HCT116 (cell line): ENCODE measurements around the gene PHPT1. TPM values are rescaled to one million over a fixed set of nuclear protein-coding genes. Genes with fewer than 3 reads are reported as not detected.
"Not testable (repeated sequence)": the region's sequence is repeated elsewhere in the genome, so short reads cannot be mapped to it uniquely, and the experiment has no call there.

Experiments
- ATAC-seq: fragments of 200-7000 bp; cut with Tn5 transposase; 2 replicates; pipeline ENCODE4 v1.9.1; 2020; ENCODE audit warnings: mild to moderate bottlenecking, moderate library complexity
- BruUV-seq: library from RNA; stranded (reverse); fragments of 400-500 nt; replicated peaks from 2 replicates; lab custom pipeline; 2021; lab: Mats Ljungman, UMichigan
- CTCF ChIA-PET: fragments of 300-600 bp; sonication (Branson Sonifier 250); formaldehyde crosslinking; loops from one replicate; lab custom pipeline; 2021; ENCODE audit warnings: antibody characterized with exemption; lab: Charles Lee
- POLR2A ChIA-PET: fragments of 300-600, 350-600 bp; sonication (Branson Sonifier 250); formaldehyde crosslinking; loops from one replicate; lab custom pipeline; 2021; ENCODE audit warnings: antibody characterized with exemption; lab: Charles Lee
- RAD21 ChIA-PET, 2 experiments: fragments of 300-600 bp; sonication (Branson Sonifier 250); formaldehyde crosslinking; loops; one replicate each; lab custom pipeline; 2023; ENCODE audit warnings: low total read pairs in 2 of 2; ENCODE audit not compliant: uncharacterized antibody in 2 of 2, unreplicated experiment in 2 of 2, low non-redundant PET in 1 of 2; lab: Charles Lee
- DNase-seq: peaks from one replicate; pipeline ENCODE4 v3.0.0-alpha.2; 2010; ENCODE audit warnings: low read depth, low spot score
- H2AFZ ChIP-seq: fragments of 200-600 bp; shearing (Covaris generic), sonication (generic); 2 replicates; pipeline ENCODE4 v1.6.1; 2017; ENCODE audit warnings: low read depth, mixed run types, mixed read lengths, antibody characterized with exemption, low read length; ENCODE audit not compliant: poor library complexity, severe bottlenecking
- H3K27ac ChIP-seq: 2 replicates; pipeline ENCODE4 v1.5.1; 2012; ENCODE audit warnings: low read depth, low read length
- H3K27me3 ChIP-seq: fragments of 200-600 bp; sonication (generic); 2 replicates; pipeline ENCODE4 v1.6.1; 2016; ENCODE audit warnings: mixed run types, low read length, mixed read lengths; ENCODE audit not compliant: insufficient read depth
- H3K36me3 ChIP-seq, 2 experiments: fragments of 200-500 bp in 1 of 2; fragments of 200-600 bp in 1 of 2; sonication (Bioruptor generic) in 1 of 2; sonication (generic) in 1 of 2; 2 replicates each; pipeline versions ENCODE4 v1.5.1 to v1.6.1; 2014 to 2016; ENCODE audit warnings: low read length in 2 of 2, inconsistent platforms in 1 of 2, mixed read lengths in 1 of 2, mixed run types in 1 of 2; ENCODE audit not compliant: insufficient read depth in 2 of 2, control insufficient read depth in 1 of 2
- H3K4me1 ChIP-seq, 2 experiments: fragments of 200-600 bp in 1 of 2; sonication (generic) in 1 of 2; 2 replicates each; pipeline versions ENCODE4 v1.5.1 to v1.6.1; 2012 to 2017; ENCODE audit warnings: low read length in 2 of 2, inconsistent platforms in 1 of 2, mild to moderate bottlenecking in 1 of 2, mixed read lengths in 1 of 2, mixed run types in 1 of 2, moderate library complexity in 1 of 2; ENCODE audit not compliant: insufficient read depth in 2 of 2, control insufficient read depth in 1 of 2
- H3K4me2 ChIP-seq: fragments of 200-600 bp; sonication (generic); 2 replicates; pipeline ENCODE4 v1.6.1; 2017; ENCODE audit warnings: mixed run types, low read length, mixed read lengths
- H3K4me3 ChIP-seq, 2 experiments: fragments of 200-600 bp in 1 of 2; sonication (generic) in 1 of 2; replicated peaks in 1 of 2; 2 replicates each; pipeline ENCODE4 v1.5.1; 2011 to 2016; ENCODE audit warnings: low read length in 2 of 2, control low read depth in 1 of 2, low read depth in 1 of 2, mild to moderate bottlenecking in 1 of 2, mixed read lengths in 1 of 2, mixed run types in 1 of 2
- H3K79me2 ChIP-seq: fragments of 200-600 bp; sonication (generic); 2 replicates; pipeline ENCODE4 v1.6.1; 2017; ENCODE audit warnings: mild to moderate bottlenecking, mixed run types, low read length, moderate library complexity, mixed read lengths; ENCODE audit not compliant: insufficient read depth
- H3K9ac ChIP-seq: fragments of 200-600 bp; sonication (generic); 2 replicates; pipeline ENCODE4 v1.6.1; 2016; ENCODE audit warnings: low read length, mixed read lengths
- H3K9me2 ChIP-seq: fragments of 200-600 bp; sonication (generic), shearing (Covaris generic); 2 replicates; pipeline ENCODE4 v1.6.1; 2017; ENCODE audit warnings: mixed run types, mild to moderate bottlenecking, moderate library complexity; ENCODE audit not compliant: insufficient read depth
- H3K9me3 ChIP-seq, 2 experiments: fragments of 200-500 bp in 1 of 2; fragments of 200-600 bp in 1 of 2; sonication (Bioruptor generic) in 1 of 2; sonication (generic) in 1 of 2; 2 replicates each; pipeline ENCODE4 v1.6.1; 2014 to 2017; ENCODE audit warnings: low read length in 2 of 2, mixed read lengths in 2 of 2, inconsistent platforms in 1 of 2, low read depth in 1 of 2, mild to moderate bottlenecking in 1 of 2, mixed run types in 1 of 2, moderate library complexity in 1 of 2; ENCODE audit not compliant: control insufficient read depth in 1 of 2, insufficient read depth in 1 of 2
- H4K20me1 ChIP-seq: fragments of 200-600 bp; sonication (generic), shearing (Covaris generic); 2 replicates; pipeline ENCODE4 v1.6.1; 2017; ENCODE audit warnings: mixed run types, mild to moderate bottlenecking, moderate library complexity; ENCODE audit not compliant: insufficient read depth
- POLR2AphosphoS5 ChIP-seq: IDR thresholded peaks from 2 replicates; pipeline ENCODE4 v1.6.1; 2011; ENCODE audit warnings: mild to moderate bottlenecking, low read depth, low read length, moderate library complexity
- RAD21 ChIP-seq: IDR thresholded peaks from 2 replicates; pipeline ENCODE4 v1.6.1; 2012; ENCODE audit warnings: low read depth, mild to moderate bottlenecking
- YY1 ChIP-seq: IDR thresholded peaks from 2 replicates; pipeline ENCODE4 v1.6.1; 2011; ENCODE audit warnings: low read length, low read depth, moderate library complexity, mild to moderate bottlenecking; ENCODE audit not compliant: insufficient replicate concordance; ENCODE audit errors: extremely low read depth
- intact Hi-C: fragments of 100-400 bp; cut with micrococcal nuclease; formaldehyde crosslinking; loops from 2 replicates; pipeline ENCODE4 v1.10.0; 2022
- total RNA-seq: library from RNA; stranded (reverse); gene quantifications from one replicate; pipeline ENCODE4 v1.2.1, GENCODE V29; 2021; ENCODE audit not compliant: unreplicated experiment

The PHPT1 gene
- total RNA-seq, 1 experiment from 2014 or later, result 148 TPM

DNA sequence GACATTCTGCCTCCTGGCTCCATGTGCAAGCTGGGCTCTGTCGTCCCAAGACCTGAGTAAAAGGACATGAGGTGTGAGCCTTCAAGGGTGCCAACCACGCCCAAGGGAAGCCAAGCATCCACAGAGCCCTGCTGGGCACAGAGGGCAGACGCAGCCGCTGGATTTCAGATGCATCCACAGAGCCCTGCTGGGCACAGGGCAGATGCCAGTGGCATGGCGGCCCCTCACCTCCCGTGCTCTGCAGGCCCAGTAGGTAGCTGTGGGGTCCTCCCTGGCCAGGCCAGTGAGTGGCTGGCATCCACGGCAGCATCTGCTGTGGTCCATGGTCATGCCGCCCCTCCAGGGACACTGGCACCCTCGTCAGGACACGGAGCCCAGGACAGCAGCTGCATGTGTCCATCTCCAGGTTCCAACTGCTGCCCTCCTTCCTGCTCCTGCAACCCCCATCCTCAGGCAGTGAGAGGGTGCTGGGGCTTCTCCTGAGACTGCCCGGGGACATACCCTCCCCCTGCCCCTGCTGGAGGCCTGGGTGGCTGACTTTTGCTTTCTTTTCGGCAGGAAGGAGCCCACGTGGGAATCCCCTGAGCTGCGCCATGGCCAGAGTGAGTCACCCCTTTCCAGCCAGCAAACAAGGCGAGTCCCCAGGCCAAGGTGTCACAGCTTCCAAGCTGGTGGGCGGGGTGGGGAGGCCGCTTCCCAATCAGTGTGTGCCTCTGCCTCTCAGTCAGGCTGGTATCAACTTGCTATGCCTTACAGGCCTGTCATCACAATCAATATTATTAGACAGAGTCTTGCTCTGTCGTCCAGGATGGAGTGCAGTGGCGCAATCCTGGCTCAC lies 33.1 kb downstream of the PHPT1 start:
- TF ChIP-seq YY1 (peak; percentile 64), RAD21 (no peak), POLR2AphosphoS5 (peak; percentile 44; the same call in 1 of the 2 replicates)
- RAD21 ChIA-PET, result no interaction called here
- Histone ChIP-seq H3K9me2 (no peaks in the 10 kb centered on the region), H3K9ac (peak overlapping the region; percentile 55), H2AFZ (no peak overlapping the region), H4K20me1 (no peaks in the 10 kb centered on the region), H3K79me2 (peaks cover 7% of the 10 kb centered on the region), H3K4me1 (peaks cover 20 to 36% of the 10 kb centered on the region in 2 experiments), H3K27ac (peak overlapping the region; percentile 47), H3K36me3 (no peaks in the 10 kb centered on the region), H3K27me3 (no peaks in the 10 kb centered on the region), H3K4me3 (peak overlapping the region in 1 of 2 experiments; percentile 37; a peak in 2 of 4 replicates), H3K9me3 (no peaks in the 10 kb centered on the region), H3K4me2 (peak overlapping the region; percentile 66)
- POLR2A ChIA-PET, result interaction anchor here (1.0 kb wide), 1 partner anchor 16 kb away, joined by 4 read pairs; the partner anchor contains the start of gene EDF1
- intact Hi-C loops, result no loop called here
- CTCF ChIA-PET, result interaction anchor here (1.8 kb wide), 1 partner anchor 40 kb away, joined by 4 read pairs; the partner anchor contains the start of gene AJM1
- DNase-seq (peak; percentile 56), ATAC-seq (peak; percentile 40)
- no TSS peak for BruUV-seq

DNA sequence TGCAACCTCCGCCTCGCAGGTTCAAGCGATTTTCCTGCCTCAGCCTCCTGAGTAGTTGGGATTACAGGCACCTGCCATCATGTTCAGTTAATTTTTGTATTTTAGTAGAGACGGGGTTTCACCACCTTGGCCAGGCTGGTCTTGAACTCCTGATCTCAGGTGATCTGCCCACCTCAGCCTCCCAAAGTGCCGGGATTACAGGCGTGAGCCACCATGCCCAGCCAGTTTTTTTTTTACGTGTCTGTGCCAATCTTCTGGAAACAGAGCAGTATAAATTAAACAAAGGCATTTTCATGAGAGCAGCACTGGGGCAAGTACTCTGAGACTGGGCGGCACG lies 33.7 kb downstream of the PHPT1 start:
- Histone ChIP-seq H3K79me2 (peaks cover 13% of the 10 kb centered on the region), H3K9ac (peak overlapping the region; percentile 55; the same call in 1 of the 2 replicates), H3K4me2 (peak overlapping the region; percentile 66), H3K4me1 (peaks cover 25 to 39% of the 10 kb centered on the region in 2 experiments), H3K4me3 (peak overlapping the region in 1 of 2 experiments; percentile 37; a peak in 1 of 4 replicates)
- H3K9me3 ChIP-seq, H3K36me3 ChIP-seq, DNase-seq, H3K27ac ChIP-seq, H4K20me1 ChIP-seq, H2AFZ ChIP-seq, H3K27me3 ChIP-seq, BruUV-seq, ATAC-seq, RAD21 ChIA-PET, H3K9me2 ChIP-seq, intact Hi-C loops: not testable (repeated sequence)
- POLR2A ChIA-PET, result interaction anchor here (1.0 kb wide), 1 partner anchor 17 kb away, joined by 4 read pairs; the partner anchor contains the start of gene EDF1
- CTCF ChIA-PET, result interaction anchor here (1.8 kb wide), 1 partner anchor 41 kb away, joined by 4 read pairs; the partner anchor contains the start of gene AJM1

DNA sequence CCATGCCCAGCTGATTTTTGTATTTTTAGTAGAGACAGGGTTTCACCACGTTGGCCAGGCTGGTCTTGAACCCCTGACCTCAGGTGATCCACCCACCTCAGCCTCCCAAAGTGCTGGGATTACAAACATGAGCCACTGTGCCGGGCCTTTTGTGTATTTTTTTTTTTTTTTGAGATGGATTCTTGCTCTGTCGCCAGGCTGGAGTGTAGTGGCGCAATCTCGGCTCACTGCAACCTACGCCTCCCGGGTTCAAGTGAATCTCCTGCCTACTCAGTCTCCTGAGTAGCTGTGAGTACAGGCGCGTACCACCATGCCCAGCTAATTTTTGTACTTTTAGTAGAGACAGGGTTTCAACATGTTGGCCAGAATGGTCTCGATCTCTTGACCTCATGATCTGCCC lies 34.5 kb downstream of the PHPT1 start:
- DNase-seq, H3K4me2 ChIP-seq, CTCF ChIA-PET, H3K36me3 ChIP-seq, POLR2A ChIA-PET, H2AFZ ChIP-seq, RAD21 ChIA-PET, intact Hi-C loops, ATAC-seq, H3K27me3 ChIP-seq, BruUV-seq, H3K9me2 ChIP-seq, H4K20me1 ChIP-seq, H3K4me3 ChIP-seq, H3K9me3 ChIP-seq, H3K9ac ChIP-seq, H3K27ac ChIP-seq: not testable (repeated sequence)
- peaks cover 25 to 39% of the 10 kb centered on the region in 2 experiments for H3K4me1 ChIP-seq
- peaks cover 21% of the 10 kb centered on the region for H3K79me2 ChIP-seq
